Lower leg skin (tissue), 4 donors: ENCODE results near the gene ANAPC5. TPM values are rescaled to one million over a fixed set of nuclear protein-coding genes. Genes with fewer than 3 reads are reported as not detected.
A peak's percentile ranks its signal among the peaks of the same experiment; 100 is the strongest.
"Not testable (repeated sequence)": the region's sequence is repeated elsewhere in the genome, so short reads cannot be mapped to it uniquely, and the experiment has no call there.

ENCODE experiments used
- DNase-seq, 2 donors: peaks; one replicate each; pipeline ENCODE4 v3.0.0-alpha.2; 2019; ENCODE audit warnings: low spot score in 2 of 2
- H3K4me3 ChIP-seq: fragments of 200-600 bp; sonication (generic); 2 replicates; pipeline ENCODE4 v1.5.1; 2017; ENCODE audit warnings: mild to moderate bottlenecking, low read depth; ENCODE audit not compliant: poor library complexity, severe bottlenecking
- POLR2A ChIP-seq, 2 donors: fragments of 450-650 bp; IDR thresholded peaks; one replicate each; pipeline ENCODE4 v1.6.1; 2016 to 2017; ENCODE audit warnings: antibody characterized with exemption in 2 of 2, mild to moderate bottlenecking in 1 of 2, moderate library complexity in 1 of 2
- WGBS, 2 donors: methylation state at CpG; one replicate each; pipeline ENCODE4 v1.1.5; 2018; 5-methylcytosine and 5-hydroxymethylcytosine counted together
- intact Hi-C: fragments of 100-400 bp; cut with DNase I; formaldehyde crosslinking; loops from one replicate; pipeline ENCODE4 v1.15.0; 2023; ENCODE audit warnings: low total_unique reads
- total RNA-seq, 4 donors: library from RNA; depleted of rRNA; stranded (reverse); fragments of >200 nt; gene quantifications; one replicate each; pipeline ENCODE4 v1.1.0, GENCODE V29; 2016
- TF ChIP-seq, protein P1 (sequence below), 3 donors: fragments of 450-650 bp; IDR thresholded peaks; one replicate each; pipeline ENCODE4 v1.5.1; 2016; ENCODE audit warnings: antibody characterized with exemption in 3 of 3, mild to moderate bottlenecking in 3 of 3, moderate library complexity in 2 of 3

Gene ANAPC5
- total RNA-seq, 4 donors from 2014 or later, result 73.7 to 97.4 (median 91.5) TPM

- intact Hi-C loops, result no loop called here
- no peak overlapping the region for H3K4me3 ChIP-seq
- peak in 1 of 2 donors; percentile 32 for DNase-seq
- WGBS, 2 donors, result 79 to 85% methylated on average over 4 of the region's 4 CpGs
- TF ChIP-seq, protein P1, sequence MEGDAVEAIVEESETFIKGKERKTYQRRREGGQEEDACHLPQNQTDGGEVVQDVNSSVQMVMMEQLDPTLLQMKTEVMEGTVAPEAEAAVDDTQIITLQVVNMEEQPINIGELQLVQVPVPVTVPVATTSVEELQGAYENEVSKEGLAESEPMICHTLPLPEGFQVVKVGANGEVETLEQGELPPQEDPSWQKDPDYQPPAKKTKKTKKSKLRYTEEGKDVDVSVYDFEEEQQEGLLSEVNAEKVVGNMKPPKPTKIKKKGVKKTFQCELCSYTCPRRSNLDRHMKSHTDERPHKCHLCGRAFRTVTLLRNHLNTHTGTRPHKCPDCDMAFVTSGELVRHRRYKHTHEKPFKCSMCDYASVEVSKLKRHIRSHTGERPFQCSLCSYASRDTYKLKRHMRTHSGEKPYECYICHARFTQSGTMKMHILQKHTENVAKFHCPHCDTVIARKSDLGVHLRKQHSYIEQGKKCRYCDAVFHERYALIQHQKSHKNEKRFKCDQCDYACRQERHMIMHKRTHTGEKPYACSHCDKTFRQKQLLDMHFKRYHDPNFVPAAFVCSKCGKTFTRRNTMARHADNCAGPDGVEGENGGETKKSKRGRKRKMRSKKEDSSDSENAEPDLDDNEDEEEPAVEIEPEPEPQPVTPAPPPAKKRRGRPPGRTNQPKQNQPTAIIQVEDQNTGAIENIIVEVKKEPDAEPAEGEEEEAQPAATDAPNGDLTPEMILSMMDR (IDR thresholded peaks at IDR 0.05), result no peak
- no peak for TF ChIP-seq POLR2A (IDR thresholded peaks at IDR 0.05)
Observed at GRCh38 chr12:121300083-121300819, 52.0 kb downstream of the ANAPC5 start.

DNA sequence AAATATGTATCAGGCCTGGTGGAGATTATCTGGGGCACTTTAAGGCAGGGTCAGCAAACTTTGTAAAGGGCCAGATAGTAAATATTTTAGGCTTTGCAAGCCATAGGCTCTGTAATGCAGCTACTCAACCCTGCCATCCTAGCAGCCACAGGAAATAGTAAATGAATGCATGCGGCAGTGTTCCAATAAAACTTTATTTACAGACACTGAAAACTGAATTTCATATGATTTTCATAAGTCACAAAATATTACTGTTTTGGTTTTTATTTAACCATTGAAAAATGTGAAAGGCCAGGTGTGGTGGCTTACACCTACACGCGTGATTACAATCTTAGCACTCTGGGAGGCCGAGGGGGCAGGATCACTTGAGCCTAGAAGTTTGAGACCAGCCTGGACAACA is 52.5 kb downstream of the ANAPC5 start:
- TF ChIP-seq POLR2A (IDR thresholded peaks at IDR 0.05), result no peak
- TF ChIP-seq, protein P1 (IDR thresholded peaks at IDR 0.05), result no peak
- 91 to 95% methylated on average over 4 of the region's 4 CpGs for WGBS, 2 donors
- peak in 1 of 2 donors; percentile 8 for DNase-seq
- no peak overlapping the region for H3K4me3 ChIP-seq
- intact Hi-C loops, result no loop called here

DNA sequence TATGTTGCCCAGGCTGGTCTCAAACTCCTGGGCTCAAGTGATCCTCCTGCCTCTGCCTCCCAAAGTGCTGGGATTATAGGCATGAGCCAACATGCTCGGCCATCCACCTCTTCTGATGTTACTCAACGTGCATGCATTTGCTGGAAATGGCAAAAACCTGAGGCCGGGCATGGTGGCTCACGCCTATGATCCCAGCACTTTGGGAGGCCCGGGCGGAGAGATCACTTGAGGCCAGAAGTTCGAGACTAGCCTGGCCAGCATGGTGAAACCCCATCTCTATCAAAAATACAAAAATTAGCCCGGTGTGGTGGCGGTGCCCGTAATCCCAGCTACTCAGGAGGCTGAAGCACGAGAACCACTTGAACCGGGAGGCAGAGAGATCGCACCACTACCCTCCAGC is 53.8 kb downstream of the ANAPC5 start:
- 89 to 90% methylated on average over 13 of the region's 13 CpGs for WGBS, 2 donors
- peak in 1 of 2 donors; percentile 83 for DNase-seq
- H3K4me3 ChIP-seq, intact Hi-C loops: not testable (repeated sequence)

GRCh38 chr12:121297435-121297991 is 54.7 kb downstream of the ANAPC5 start:
- TF ChIP-seq POLR2A (IDR thresholded peaks at IDR 0.05), result no peak
- TF ChIP-seq, protein P1 (IDR thresholded peaks at IDR 0.05), result no peak
- peak in 1 of 2 donors; percentile 82 for DNase-seq
- intact Hi-C loops, result no loop called here
- H3K4me3 ChIP-seq, result peak overlapping the region; percentile 61
- WGBS, 2 donors, result 3 to 7% methylated on average over 21 of the region's 21 CpGs

- peak within 1 kb of the TSS; percentile 84 for H3K4me3 ChIP-seq
- TF ChIP-seq, protein P1 (IDR thresholded peaks at IDR 0.05), result no peak
- TF ChIP-seq POLR2A (IDR thresholded peaks at IDR 0.05), result peak in 1 of 2 donors; percentile 14
- DNase-seq, result peak; percentile 68 to 94
- WGBS, 2 donors, result 0 to 1% methylated on average over 63 to 70 of the region's 104 CpGs
- intact Hi-C loops, result no loop called here
Observed at GRCh38 chr12:121296618-121297434, 55.4 kb downstream of the ANAPC5 start, which contains the start of gene CAMKK2. Gene CAMKK2 (minus strand): TSS chr12:121296709. CDS start chr12:121274526, 22,183 bp downstream.
